Cerebellar nuclear complex (tissue), 1 donor: ENCODE measurements around the gene HMCN2.

ENCODE experiments used
- DNase-seq, 2 experiments: peaks; one replicate each; lab custom pipeline; 2025; lab: John Stamatoyannopoulos, UW

HMCN2 gene

DNA sequence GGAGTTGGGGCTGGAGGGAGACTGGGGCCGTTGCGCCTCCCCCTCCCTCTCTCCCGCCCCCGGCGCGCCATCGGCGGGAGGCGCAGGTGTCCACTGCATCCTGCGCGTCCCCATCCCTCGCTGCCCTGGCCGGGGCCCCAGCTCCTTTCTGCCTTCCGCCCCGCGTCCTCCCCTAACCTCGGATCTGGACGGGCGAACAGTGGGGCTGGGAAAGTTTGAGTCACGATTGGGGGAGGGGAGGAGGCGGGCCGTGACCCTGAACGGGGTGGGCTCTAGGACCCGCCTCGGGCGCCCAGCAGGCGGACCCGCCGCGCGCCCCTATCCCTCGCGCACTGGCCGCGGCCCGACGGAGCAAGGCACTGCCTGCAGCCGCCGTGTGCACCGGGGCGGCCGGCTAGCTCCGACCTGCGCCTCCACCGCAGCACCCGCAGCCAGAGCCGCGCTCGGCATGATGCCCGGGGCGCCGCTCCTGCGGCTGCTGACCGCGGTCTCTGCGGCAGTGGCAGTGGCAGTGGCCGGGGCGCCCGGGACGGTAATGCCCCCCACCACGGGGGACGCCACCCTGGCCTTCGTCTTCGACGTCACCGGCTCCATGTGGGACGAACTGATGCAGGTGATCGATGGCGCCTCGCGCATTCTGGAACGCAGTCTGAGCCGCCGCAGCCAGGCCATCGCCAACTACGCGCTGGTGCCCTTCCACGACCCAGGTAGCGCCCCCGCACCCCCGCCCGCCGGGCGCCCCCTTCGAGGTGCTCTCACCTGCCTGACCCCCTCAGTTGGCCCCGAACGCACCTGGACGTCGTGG lies at the start of gene HMCN2:
Gene HMCN2 (plus strand): TSS at position 330 of the 805 bp plus-strand sequence. CDS start 119 bp downstream, at position 449.
- no peak for DNase-seq

DNA sequence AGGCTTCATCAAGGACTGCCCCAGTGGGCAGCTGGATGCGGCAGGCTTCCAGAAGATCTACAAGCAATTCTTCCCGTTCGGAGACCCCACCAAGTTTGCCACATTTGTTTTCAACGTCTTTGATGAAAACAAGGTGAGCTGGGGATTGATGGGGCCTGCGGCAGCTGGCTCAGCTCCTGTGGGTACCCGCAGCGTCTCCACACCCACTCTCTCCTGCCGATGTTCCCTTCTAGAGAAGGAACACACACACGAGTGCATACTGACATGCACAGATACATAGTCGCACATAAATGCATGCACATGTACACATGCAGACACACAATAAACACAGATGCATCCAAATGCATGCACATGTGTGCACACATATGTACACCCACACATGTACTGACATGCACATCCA lies 47.7 kb upstream of the HMCN2 start:
- no peak for DNase-seq

- DNase-seq: no peak
Measured at GRCh38 chr9:130219661-130220096, 45.9 kb upstream of the HMCN2 start.

GRCh38 chr9:130220352-130220751 lies 45.2 kb upstream of the HMCN2 start:
- DNase-seq: no peak

GRCh38 chr9:130222833-130223232 lies 42.7 kb upstream of the HMCN2 start:
- no peak for DNase-seq

- no peak for DNase-seq
Measured at GRCh38 chr9:130225071-130225470, 40.5 kb upstream of the HMCN2 start.

GRCh38 chr9:130225586-130225985 lies 40.0 kb upstream of the HMCN2 start:
- DNase-seq: no peak

DNA sequence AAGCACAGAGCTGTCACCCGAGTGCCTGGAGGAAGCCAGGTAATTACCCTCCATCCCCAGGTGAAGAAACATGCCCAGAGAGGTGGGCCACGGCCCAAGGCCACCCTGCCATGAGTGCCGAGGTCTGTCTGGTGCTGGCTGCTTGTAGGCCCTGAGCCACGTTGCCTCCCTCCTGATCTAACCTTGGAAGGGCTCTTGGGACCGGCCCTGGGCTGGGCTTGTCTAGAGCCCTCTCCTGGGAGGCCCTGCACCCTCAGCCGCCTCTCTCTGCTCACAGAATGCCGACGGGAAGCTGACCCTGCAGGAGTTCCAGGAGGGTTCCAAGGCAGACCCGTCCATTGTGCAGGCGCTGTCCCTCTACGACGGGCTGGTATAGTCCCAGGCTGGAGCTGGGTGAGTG lies 39.4 kb upstream of the HMCN2 start:
- DNase-seq: no peak

DNA sequence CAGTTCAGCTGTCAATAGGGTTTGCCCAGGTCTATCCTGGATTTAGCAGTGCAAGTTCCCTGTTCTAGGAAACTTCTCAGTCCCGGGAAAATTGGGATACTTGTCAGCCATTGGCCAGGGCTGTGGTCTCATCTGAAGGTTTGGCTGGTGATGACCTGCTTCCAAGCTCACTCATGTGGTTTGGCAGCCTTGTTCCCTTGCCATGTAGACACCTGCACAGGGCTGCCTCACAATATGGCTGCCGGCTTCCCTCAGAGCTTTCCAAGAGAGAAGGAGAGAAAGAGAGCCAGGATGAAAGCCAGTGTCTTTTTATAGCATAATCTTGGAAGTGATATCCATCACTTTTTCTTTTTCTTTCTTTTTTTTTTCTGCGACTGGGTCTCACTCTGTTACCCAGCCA lies 37.7 kb upstream of the HMCN2 start:
- no peak for DNase-seq

GRCh38 chr9:130229759-130230158 lies 35.8 kb upstream of the HMCN2 start:
- DNase-seq: no peak

- no peak for DNase-seq
Measured at GRCh38 chr9:130230631-130231030, 34.9 kb upstream of the HMCN2 start.

DNA sequence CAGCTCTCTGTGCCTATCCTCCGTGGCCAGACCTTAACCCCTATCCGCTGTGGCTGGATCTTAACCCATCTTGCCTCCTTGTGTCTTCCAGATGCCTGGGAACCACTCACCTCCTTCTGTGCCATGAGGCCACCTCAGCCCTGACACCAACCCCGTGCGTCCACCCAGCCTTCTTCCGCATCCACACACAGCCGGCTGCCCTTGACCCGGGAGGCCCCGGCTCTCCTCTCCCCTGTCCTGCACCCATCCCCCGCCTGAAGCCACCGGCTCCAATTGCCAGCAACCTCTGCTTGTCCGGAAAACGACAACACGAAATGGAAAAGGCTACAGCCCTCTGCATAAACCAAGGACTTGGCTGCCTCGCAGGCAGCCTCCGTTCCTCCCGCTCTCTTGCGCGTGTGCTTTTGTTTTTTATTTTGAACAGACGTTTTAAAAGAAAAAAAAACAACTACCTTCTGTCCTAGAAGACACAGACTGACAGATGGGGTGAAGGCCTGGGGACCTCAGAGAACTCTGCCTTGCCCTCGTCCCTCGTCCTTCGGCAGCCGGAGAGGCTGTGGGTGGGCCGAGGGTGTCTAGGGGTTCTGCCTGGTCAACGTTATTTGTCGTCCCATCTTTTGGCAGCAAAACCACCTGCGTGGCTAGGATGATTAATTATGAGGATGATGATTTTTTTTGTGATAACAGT lies 32.5 kb upstream of the HMCN2 start:
- no peak for DNase-seq

GRCh38 chr9:130233587-130233945 lies 32.0 kb upstream of the HMCN2 start:
- no peak for DNase-seq

DNA sequence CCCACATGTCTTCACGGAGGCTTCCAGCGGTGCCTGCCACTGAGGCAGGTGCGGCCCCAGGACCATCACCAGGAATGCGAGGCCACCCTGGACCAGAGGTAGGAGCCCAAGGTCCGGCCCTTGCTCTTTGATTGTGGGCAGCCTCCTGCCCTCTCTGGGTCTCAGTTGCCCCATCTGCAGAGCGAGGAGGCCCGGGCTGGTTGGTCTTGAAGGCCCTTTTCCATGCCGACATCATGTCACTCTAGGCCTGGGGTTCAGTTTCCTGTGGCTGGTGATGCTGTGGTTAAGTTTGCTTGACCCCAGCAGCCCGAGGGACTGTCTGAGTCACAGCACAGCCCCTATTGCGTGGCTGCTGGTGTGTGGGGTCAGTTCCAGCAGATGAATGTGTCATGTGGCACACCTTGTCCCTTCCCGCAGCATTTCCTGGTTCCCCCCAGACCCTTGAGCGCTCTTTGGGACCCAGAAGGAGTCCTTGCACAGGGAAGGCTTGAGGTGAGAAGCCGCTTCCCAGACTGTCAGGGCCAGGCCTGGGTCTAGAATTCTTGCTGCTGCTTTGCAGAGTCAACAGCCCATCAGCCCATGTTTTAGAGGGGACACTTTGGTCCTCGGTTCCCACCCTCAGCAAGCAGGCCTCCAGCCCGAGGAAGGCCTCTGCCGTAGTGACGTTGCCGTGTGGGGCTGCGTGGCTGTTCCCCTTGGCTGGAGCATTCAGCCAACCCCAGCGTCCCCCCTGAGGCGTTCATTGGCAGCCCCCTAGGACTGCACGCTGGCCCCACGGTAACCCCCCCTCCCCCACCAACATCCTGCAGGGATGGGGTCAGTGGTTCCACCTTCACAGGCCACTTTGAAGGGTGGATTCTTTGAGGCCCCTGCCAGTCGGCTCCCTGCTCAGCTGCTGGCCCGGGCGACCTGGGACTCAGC lies 31.0 kb upstream of the HMCN2 start:
- DNase-seq: no peak

DNA sequence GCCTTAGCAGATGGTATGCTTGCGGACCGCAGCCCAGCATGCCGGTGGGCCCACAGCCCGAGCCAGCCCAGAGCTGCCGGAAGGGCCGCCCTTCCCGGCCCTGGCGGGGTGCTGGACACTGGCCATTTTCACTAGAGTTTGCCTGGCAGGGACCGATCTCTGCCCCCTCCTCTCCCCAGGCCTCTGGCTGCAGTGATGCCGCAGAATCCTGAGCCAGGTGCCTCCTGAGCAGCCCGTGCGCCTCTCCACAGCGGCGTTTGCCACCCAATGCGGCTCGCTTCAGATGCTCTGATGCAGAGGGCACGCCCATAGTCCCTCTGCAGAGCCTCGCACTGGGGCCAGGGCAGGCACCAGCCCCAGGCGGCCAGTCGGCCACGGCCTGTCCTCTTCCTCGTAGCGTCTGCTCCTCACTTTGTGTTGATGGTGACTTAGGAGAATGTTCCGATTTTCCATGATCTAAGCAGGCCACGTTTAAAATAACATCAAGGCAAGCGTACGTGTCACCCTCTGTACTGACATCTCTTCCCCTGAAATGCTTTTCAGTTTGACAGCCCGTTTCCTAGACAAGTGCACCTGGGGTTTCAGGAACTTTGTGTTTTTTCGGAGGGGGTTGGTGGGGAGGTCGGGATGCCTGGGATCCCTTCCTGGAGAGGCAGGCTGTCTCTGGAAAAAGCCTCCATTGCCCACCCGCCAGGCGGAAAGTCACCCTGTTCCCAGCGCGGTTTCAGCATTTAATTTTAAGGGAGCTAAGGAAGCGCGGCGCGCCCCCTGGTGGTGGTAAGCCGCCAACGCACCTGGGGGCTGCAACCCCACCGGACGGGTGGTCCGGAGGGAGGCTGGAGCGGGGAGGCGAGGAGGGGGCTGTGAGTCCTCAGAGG lies 29.8 kb upstream of the HMCN2 start:
- peak in 1 of 2 experiments; percentile 63 for DNase-seq

DNA sequence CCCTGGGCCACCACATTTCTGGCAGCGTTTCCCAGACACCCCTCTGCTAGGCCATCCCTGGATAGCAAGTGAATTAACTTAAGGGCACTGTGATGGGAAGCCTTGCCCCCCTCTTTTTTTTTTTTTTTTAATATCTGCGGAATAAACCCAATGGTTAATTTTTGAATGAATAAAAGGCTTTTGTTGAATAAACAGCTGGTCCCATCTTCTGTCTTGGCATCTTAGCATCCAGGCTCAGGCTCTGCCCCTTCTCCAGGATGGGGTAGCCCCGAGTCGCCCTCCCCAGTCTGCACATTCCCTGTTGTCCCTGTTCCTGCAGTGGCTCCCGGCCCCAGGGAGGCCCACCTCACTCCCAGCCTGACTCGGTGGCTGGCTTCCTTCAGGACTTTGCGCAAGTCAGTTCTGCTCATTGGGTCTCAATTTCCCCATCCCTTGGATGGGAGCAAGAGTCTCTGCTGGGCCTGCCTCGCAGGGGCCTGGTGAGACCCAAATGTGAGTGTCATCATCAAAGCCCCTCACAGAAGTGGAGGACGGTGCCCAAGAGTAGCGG lies 29.0 kb upstream of the HMCN2 start:
- no peak for DNase-seq

GRCh38 chr9:130237076-130237475 lies 28.5 kb upstream of the HMCN2 start:
- no peak for DNase-seq

- no peak for DNase-seq
Measured at GRCh38 chr9:130237763-130238524, 27.6 kb upstream of the HMCN2 start.

DNA sequence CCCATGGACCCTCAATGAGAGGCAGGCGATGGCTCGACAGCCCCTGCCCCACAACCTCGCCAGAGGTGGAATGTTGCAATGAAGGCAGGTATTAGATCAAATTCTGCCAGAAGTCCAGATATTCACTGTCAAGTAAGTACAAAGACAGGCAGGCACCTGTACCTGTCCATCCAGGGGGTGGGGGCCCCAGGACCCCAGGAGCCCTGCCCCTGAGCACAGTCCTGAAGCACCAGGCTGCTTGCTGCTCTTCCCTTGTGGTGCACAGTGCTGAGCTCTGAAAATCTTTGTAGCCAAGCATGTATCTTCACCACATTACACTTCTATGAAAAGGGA lies 26.2 kb upstream of the HMCN2 start:
- DNase-seq: no peak

GRCh38 chr9:130239741-130240241 lies 25.8 kb upstream of the HMCN2 start:
- DNase-seq: no peak
